ENCODE data around the gene PIGN. TPM values are rescaled to one million over a fixed set of nuclear protein-coding genes. Genes with fewer than 3 reads are reported as not detected.

PIGN gene
- total RNA-seq, 1 experiment from 2014 or later, result 52.5 TPM

GRCh38 chr18:62033756-62034155, 153.1 kb downstream of the PIGN start:
- TF ChIP-seq, protein P1, sequence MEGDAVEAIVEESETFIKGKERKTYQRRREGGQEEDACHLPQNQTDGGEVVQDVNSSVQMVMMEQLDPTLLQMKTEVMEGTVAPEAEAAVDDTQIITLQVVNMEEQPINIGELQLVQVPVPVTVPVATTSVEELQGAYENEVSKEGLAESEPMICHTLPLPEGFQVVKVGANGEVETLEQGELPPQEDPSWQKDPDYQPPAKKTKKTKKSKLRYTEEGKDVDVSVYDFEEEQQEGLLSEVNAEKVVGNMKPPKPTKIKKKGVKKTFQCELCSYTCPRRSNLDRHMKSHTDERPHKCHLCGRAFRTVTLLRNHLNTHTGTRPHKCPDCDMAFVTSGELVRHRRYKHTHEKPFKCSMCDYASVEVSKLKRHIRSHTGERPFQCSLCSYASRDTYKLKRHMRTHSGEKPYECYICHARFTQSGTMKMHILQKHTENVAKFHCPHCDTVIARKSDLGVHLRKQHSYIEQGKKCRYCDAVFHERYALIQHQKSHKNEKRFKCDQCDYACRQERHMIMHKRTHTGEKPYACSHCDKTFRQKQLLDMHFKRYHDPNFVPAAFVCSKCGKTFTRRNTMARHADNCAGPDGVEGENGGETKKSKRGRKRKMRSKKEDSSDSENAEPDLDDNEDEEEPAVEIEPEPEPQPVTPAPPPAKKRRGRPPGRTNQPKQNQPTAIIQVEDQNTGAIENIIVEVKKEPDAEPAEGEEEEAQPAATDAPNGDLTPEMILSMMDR (IDR thresholded peaks at IDR 0.05; ENCODE audit: unreplicated experiment), result no peak
- H3K4me1 Mint-ChIP-seq (ENCODE audit: low read depth, unreplicated experiment), result no peaks in the 10 kb centered on the region
- H3K27me3 Mint-ChIP-seq (ENCODE audit: unreplicated experiment), result no peaks in the 10 kb centered on the region
- BruUV-seq (replicated peaks), result no TSS peak
- no peaks in the 10 kb centered on the region for H3K9me3 Mint-ChIP-seq (ENCODE audit: low read depth, unreplicated experiment)
- no peaks in the 10 kb centered on the region for H3K36me3 Mint-ChIP-seq (ENCODE audit: insufficient read depth, unreplicated experiment)
- CTCF ChIA-PET, result no interaction called here
- no peak overlapping the region for H3K27ac Mint-ChIP-seq (ENCODE audit: unreplicated experiment)
- no peak overlapping the region for H3K4me3 Mint-ChIP-seq (ENCODE audit: low read depth, unreplicated experiment)
- no peak for DNase-seq
- intact Hi-C loops (cut with micrococcal nuclease; ENCODE audit: unreplicated experiment), result no loop called here

GRCh38 chr18:62033207-62033606, 153.6 kb downstream of the PIGN start:
- no peak for DNase-seq
- H3K27ac Mint-ChIP-seq (ENCODE audit: unreplicated experiment), result no peak overlapping the region
- CTCF ChIA-PET, result no interaction called here
- no peaks in the 10 kb centered on the region for H3K4me1 Mint-ChIP-seq (ENCODE audit: low read depth, unreplicated experiment)
- BruUV-seq (replicated peaks), result no TSS peak
- no peaks in the 10 kb centered on the region for H3K36me3 Mint-ChIP-seq (ENCODE audit: insufficient read depth, unreplicated experiment)
- TF ChIP-seq, protein P1 (IDR thresholded peaks at IDR 0.05; ENCODE audit: unreplicated experiment), result no peak
- H3K4me3 Mint-ChIP-seq (ENCODE audit: low read depth, unreplicated experiment), result no peak overlapping the region
- no peaks in the 10 kb centered on the region for H3K27me3 Mint-ChIP-seq (ENCODE audit: unreplicated experiment)
- intact Hi-C loops (cut with micrococcal nuclease; ENCODE audit: unreplicated experiment), result no loop called here
- no peaks in the 10 kb centered on the region for H3K9me3 Mint-ChIP-seq (ENCODE audit: low read depth, unreplicated experiment)

GRCh38 chr18:62030091-62030985, 156.5 kb downstream of the PIGN start:
- H3K4me1 Mint-ChIP-seq (ENCODE audit: low read depth, unreplicated experiment), result no peaks in the 10 kb centered on the region
- H3K9me3 Mint-ChIP-seq (ENCODE audit: low read depth, unreplicated experiment), result no peaks in the 10 kb centered on the region
- TF ChIP-seq, protein P1 (IDR thresholded peaks at IDR 0.05; ENCODE audit: unreplicated experiment), result no peak
- H3K27me3 Mint-ChIP-seq (ENCODE audit: unreplicated experiment), result no peaks in the 10 kb centered on the region
- no peak for DNase-seq
- intact Hi-C loops (cut with micrococcal nuclease; ENCODE audit: unreplicated experiment), result no loop called here
- no peak overlapping the region for H3K27ac Mint-ChIP-seq (ENCODE audit: unreplicated experiment)
- BruUV-seq (replicated peaks), result no TSS peak
- H3K4me3 Mint-ChIP-seq (ENCODE audit: low read depth, unreplicated experiment), result no peak overlapping the region
- CTCF ChIA-PET, result no interaction called here
- no peaks in the 10 kb centered on the region for H3K36me3 Mint-ChIP-seq (ENCODE audit: insufficient read depth, unreplicated experiment)

DNA sequence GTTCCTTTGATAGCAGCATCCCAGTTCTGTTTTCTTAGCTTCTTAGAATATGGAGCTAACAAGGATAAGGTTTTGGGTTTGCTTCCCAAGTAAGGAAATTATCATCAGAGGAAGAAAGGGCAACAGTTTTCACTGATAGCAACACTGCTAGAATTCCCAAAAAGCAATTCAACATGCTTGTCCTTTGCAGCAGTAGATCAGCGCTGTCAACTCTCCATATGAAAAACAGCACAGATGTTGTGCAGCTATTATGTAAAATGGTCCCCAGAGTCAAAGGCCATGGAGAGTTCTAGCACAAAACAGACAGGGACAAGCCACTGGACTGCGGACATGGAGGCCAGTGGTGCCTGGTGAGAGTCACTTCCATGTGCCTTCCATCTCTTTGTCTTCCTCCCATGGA, 158.1 kb downstream of the PIGN start:
- H3K36me3 Mint-ChIP-seq (ENCODE audit: insufficient read depth, unreplicated experiment), result no peaks in the 10 kb centered on the region
- intact Hi-C loops (cut with micrococcal nuclease; ENCODE audit: unreplicated experiment), result no loop called here
- DNase-seq, result no peak
- TF ChIP-seq, protein P1 (IDR thresholded peaks at IDR 0.05; ENCODE audit: unreplicated experiment), result no peak
- no peak overlapping the region for H3K27ac Mint-ChIP-seq (ENCODE audit: unreplicated experiment)
- H3K4me3 Mint-ChIP-seq (ENCODE audit: low read depth, unreplicated experiment), result no peak overlapping the region
- H3K9me3 Mint-ChIP-seq (ENCODE audit: low read depth, unreplicated experiment), result no peaks in the 10 kb centered on the region
- CTCF ChIA-PET, result no interaction called here
- BruUV-seq (replicated peaks), result no TSS peak
- H3K27me3 Mint-ChIP-seq (ENCODE audit: unreplicated experiment), result peaks cover 8% of the 10 kb centered on the region
- H3K4me1 Mint-ChIP-seq (ENCODE audit: low read depth, unreplicated experiment), result no peaks in the 10 kb centered on the region
